Heart right ventricle (tissue), 16 donors: ENCODE results near the gene LRRC7. TPM values are rescaled to one million over a fixed set of nuclear protein-coding genes. Genes with fewer than 3 reads are reported as not detected.
A peak's percentile ranks its signal among the peaks of the same experiment; 100 is the strongest.
"Not testable (repeated sequence)": the region's sequence is repeated elsewhere in the genome, so short reads cannot be mapped to it uniquely, and the experiment has no call there.

Experiments
- ATAC-seq, 8 donors: fragments of 200-7000 bp; cut with Tn5 transposase; one replicate each; pipeline ENCODE4 v1.9.1; 2020; ENCODE audit warnings: mild to moderate bottlenecking in 8 of 8, moderate library complexity in 8 of 8, moderate number of reproducible peaks in 1 of 8
- DNase-seq, 2 donors: peaks; one replicate each; pipeline ENCODE4 v3.0.0-alpha.2; 2020
- H3K27ac ChIP-seq, 10 donors: fragments of 200-600 bp; sonication (generic) in 2 of 10; one replicate each; pipeline versions ENCODE4 v1.5.0 to v1.8.0; 2020 to 2022; ENCODE audit warnings: mild to moderate bottlenecking in 3 of 10
- H3K27me3 ChIP-seq, 7 donors: fragments of 200-600 bp; one replicate each; pipeline ENCODE4 v1.8.0; 2021 to 2022; ENCODE audit warnings: mild to moderate bottlenecking in 2 of 7
- H3K36me3 ChIP-seq, 9 donors: fragments of 200-600 bp; sonication (generic) in 1 of 9; one replicate each; pipeline versions ENCODE4 v1.5.0 to v1.8.0; 2020 to 2022; ENCODE audit warnings: mild to moderate bottlenecking in 2 of 9
- H3K4me1 ChIP-seq, 9 donors: fragments of 200-600 bp; sonication (generic) in 1 of 9; one replicate each; pipeline versions ENCODE4 v1.5.0 to v1.8.0; 2020 to 2022; ENCODE audit warnings: mild to moderate bottlenecking in 4 of 9
- H3K4me3 ChIP-seq, 10 donors: fragments of 200-600 bp; sonication (generic) in 2 of 10; one replicate each; pipeline versions ENCODE4 v1.5.0 to v1.8.0; 2020 to 2022; ENCODE audit warnings: mild to moderate bottlenecking in 7 of 10, moderate library complexity in 2 of 10
- H3K9me3 ChIP-seq, 11 donors: fragments of 200-600 bp in 10 of 11; sonication (generic) in 2 of 11; one replicate each; pipeline versions ENCODE4 v1.5.0 to v1.8.0; 2013 to 2022; ENCODE audit warnings: mild to moderate bottlenecking in 2 of 11, control low read depth in 1 of 11, moderate library complexity in 1 of 11
- CTCF ChIP-seq, 9 donors: fragments of 200-600 bp; sonication (generic) in 2 of 9; IDR thresholded peaks; one replicate each; pipeline versions ENCODE4 v1.5.0 to v1.8.0; 2021 to 2022; ENCODE audit warnings: antibody characterized with exemption in 9 of 9, mild to moderate bottlenecking in 5 of 9, moderate library complexity in 1 of 9
- WGBS, 2 donors: extraction: QIAGEN DNeasy Blood & Tissue Kit; methylation state at CpG; one replicate each; pipeline ENCODE4 v1.1.7; 2013; ENCODE audit warnings: inconsistent platforms in 1 of 2; 5-methylcytosine and 5-hydroxymethylcytosine counted together
- intact Hi-C, 10 donors: fragments of 100-400 bp; cut with DNase I; formaldehyde crosslinking; loops; one replicate each; pipeline versions ENCODE4 v1.11.1 to v1.14.2; 2022
- polyA plus RNA-seq, 2 donors: library from polyadenylated mRNA; stranded (reverse); fragments of 200-250 nt; gene quantifications; one replicate each; pipeline ENCODE4 v1.2.3, GENCODE V29; 2013
- total RNA-seq, 10 donors: library from RNA; stranded (reverse); fragmentation: NEBNext Ultra II Directional in 3 of 10; extraction: Animal tissue kit (Norgen Biotek cat#: 25700) in 3 of 10; gene quantifications; one replicate each; pipeline versions ENCODE4 v1.2.1 to v1.2.4, GENCODE V29; 2021 to 2023
- donor health status: Arrhythmogenic right ventricular cardiomyopathy.
- donor health status: ischemic (EF 13 %, LVEDD 7.1; RV severe dilation, severe dysfunction).
- donor health status: healthy with polysubstance abuse.
- donor health status: DM: no; HTN: yes; CAD: no.
- donor health status: DM: no; HTN: no; CAD: no.
- donor health status: ischemic (EF 25% LVEDD 6.9; RV normal size, moderate dysfunction).
- donor health status: ischemic (EF 25% LVEDD 5.7; RV mildly dilated, moderate dysfunction).
- donor health status: healthy.
- donor health status: DM: yes; HTN: yes; CAD: no.
- donor health status: Ischemic cardiomyopathy.
- donor health status: ischemic (EF 35%, LVEDD 5.7; RV mildly dilated, moderate dysfunction).
- donor health status: nonischemic (EF 11% LVEDD 7.7; RV severe dilation, severe dysfunction).
- donor health status: DM: yes; HTN: yes; CAD: no.
- donor health status: PGD.
- donor health status: ischemic (EF 29% LVEDD 5.4; RV normal size, mild dysfunction).
- donor health status: nonischemic (EF 23%, LVEDD 6.1; RV moderate dilation, normal function).

LRRC7 gene
- total and polyA plus RNA-seq, 12 donors = 0.03 to 2.1 (median 0.59) TPM

GRCh38 chr1:69947837-69948236 lies 380.1 kb downstream of the LRRC7 start:
- no peak for TF ChIP-seq CTCF (IDR thresholded peaks at IDR 0.05)

GRCh38 chr1:69952676-69953075 lies 385.0 kb downstream of the LRRC7 start:
- TF ChIP-seq CTCF (IDR thresholded peaks at IDR 0.05) = no peak
- Histone ChIP-seq H3K36me3 (no peaks in the 10 kb centered on the region), H3K9me3 (no peaks in the 10 kb centered on the region), H3K4me1 (no peaks in the 10 kb centered on the region), H3K27ac (no peak overlapping the region), H3K27me3 (no peaks in the 10 kb centered on the region), H3K4me3 (no peak overlapping the region)
- 74 to 77% methylated on average over 1 of the region's 1 CpG for WGBS, 2 donors
- ATAC-seq = no peak
- intact Hi-C loops = no loop called here
- DNase-seq = no peak

More at GRCh38 chr1:69947837-69948236, 380.1 kb downstream of the LRRC7 start:
- DNase-seq = no peak
- WGBS, 2 donors = 84 to 94% methylated on average over 3 of the region's 3 CpGs
- H3K36me3 ChIP-seq = no peaks in the 10 kb centered on the region
- no peaks in the 10 kb centered on the region for H3K4me1 ChIP-seq
- intact Hi-C loops = no loop called here
- H3K27me3 ChIP-seq = no peaks in the 10 kb centered on the region
- no peak overlapping the region for H3K27ac ChIP-seq
- H3K9me3 ChIP-seq = peaks cover 0 to 39% (median 3%) of the 10 kb centered on the region in 11 donors
- ATAC-seq = no peak
- H3K4me3 ChIP-seq = no peak overlapping the region

GRCh38 chr1:69962452-69962851 lies 394.7 kb downstream of the LRRC7 start:
- not testable (repeated sequence) for H3K36me3 ChIP-seq, H3K27ac ChIP-seq
- WGBS, 2 donors = 84 to 91% methylated on average over 2 of the region's 2 CpGs

GRCh38 chr1:69967245-69967766 lies 399.6 kb downstream of the LRRC7 start:
- H3K27ac ChIP-seq = no peak overlapping the region
- no peaks in the 10 kb centered on the region for H3K27me3 ChIP-seq
- ATAC-seq (no peak), DNase-seq (no peak)
- WGBS, 2 donors = 90 to 92% methylated on average over 3 of the region's 3 CpGs
- no peaks in the 10 kb centered on the region for H3K4me1 ChIP-seq
- no peak overlapping the region for H3K4me3 ChIP-seq
- H3K9me3 ChIP-seq = peaks cover 0 to 44% (median 4%) of the 10 kb centered on the region in 11 donors
- TF ChIP-seq CTCF (IDR thresholded peaks at IDR 0.05) = no peak
- intact Hi-C loops = no loop called here
- H3K36me3 ChIP-seq = no peaks in the 10 kb centered on the region

More at GRCh38 chr1:69962452-69962851, 394.7 kb downstream of the LRRC7 start:
- DNase-seq, H3K27me3 ChIP-seq, H3K4me1 ChIP-seq, H3K4me3 ChIP-seq, ATAC-seq, intact Hi-C loops: not testable (repeated sequence)
- peaks cover 0 to 14% (median 0%) of the 10 kb centered on the region in 11 donors for H3K9me3 ChIP-seq

GRCh38 chr1:69976896-69977295 lies 409.2 kb downstream of the LRRC7 start:
- intact Hi-C loops = no loop called here
- peak in 1 of 2 donors; percentile 7 for DNase-seq
- Histone ChIP-seq H3K4me1 (peaks cover 0 to 4% (median 0%) of the 10 kb centered on the region in 9 donors), H3K27me3 (no peaks in the 10 kb centered on the region), H3K4me3 (no peak overlapping the region), H3K27ac (peak overlapping the region in 1 of 10 donors; percentile 8), H3K36me3 (no peaks in the 10 kb centered on the region), H3K9me3 (peaks cover 0 to 6% (median 0%) of the 10 kb centered on the region in 11 donors)
- ATAC-seq = peak in 5 of 8 donors; percentile 31 to 73 (median 48)
- TF ChIP-seq CTCF (IDR thresholded peaks at IDR 0.05) = no peak
- 44 to 54% methylated on average over 3 of the region's 3 CpGs for WGBS, 2 donors
